GM18526 (cell line): ENCODE results near the gene PHRF1.

ENCODE experiments used
- POLR2A ChIP-seq: IDR thresholded peaks from 3 replicates; pipeline ENCODE4 v1.6.1; 2011; ENCODE audit not compliant: insufficient read length; ENCODE audit errors: extremely low read depth

The PHRF1 gene

GRCh38 chr11:617912-618682 lies 41.8 kb downstream of the PHRF1 start:
- TF ChIP-seq POLR2A, result no peak

GRCh38 chr11:618856-619627 lies 42.8 kb downstream of the PHRF1 start:
- no peak for TF ChIP-seq POLR2A

- no peak for TF ChIP-seq POLR2A
Measured at GRCh38 chr11:619628-620050, 43.4 kb downstream of the PHRF1 start.

GRCh38 chr11:620201-620600 lies 43.9 kb downstream of the PHRF1 start:
- no peak for TF ChIP-seq POLR2A

- no peak for TF ChIP-seq POLR2A
Measured at GRCh38 chr11:620935-621814, 44.9 kb downstream of the PHRF1 start.

- TF ChIP-seq POLR2A, result no peak
Measured at GRCh38 chr11:621838-622237, 45.6 kb downstream of the PHRF1 start.

GRCh38 chr11:623349-623869 lies 47.1 kb downstream of the PHRF1 start:
- no peak for TF ChIP-seq POLR2A

GRCh38 chr11:623999-624704 lies 47.9 kb downstream of the PHRF1 start:
- TF ChIP-seq POLR2A, result no peak

GRCh38 chr11:624705-625635 lies 48.7 kb downstream of the PHRF1 start, which contains the start of gene CDHR5:
CDHR5 (minus strand) TSS chr11:624955; CDS start chr11:624902, 53 bp downstream.
- TF ChIP-seq POLR2A, result no peak

GRCh38 chr11:625636-626268 lies 49.5 kb downstream of the PHRF1 start:
- no peak for TF ChIP-seq POLR2A

- TF ChIP-seq POLR2A, result no peak
Measured at GRCh38 chr11:626475-627307, 50.4 kb downstream of the PHRF1 start, which contains the start of gene SCT. SCT (minus strand) TSS chr11:627181; CDS start chr11:627143, 38 bp downstream.

GRCh38 chr11:627308-627576 lies 51.0 kb downstream of the PHRF1 start:
- no peak for TF ChIP-seq POLR2A

GRCh38 chr11:628056-628455 lies 51.8 kb downstream of the PHRF1 start:
- TF ChIP-seq POLR2A, result no peak

GRCh38 chr11:629237-629583 lies 52.9 kb downstream of the PHRF1 start:
- TF ChIP-seq POLR2A, result no peak
